ENCODE measurements around the gene CDC25A.

The CDC25A gene

GRCh38 chr3:48194446-48195071, 6.3 kb upstream of the CDC25A start:
- peak; percentile 42 to 85 for DNase-seq

- DNase-seq, result no peak
Measured at GRCh38 chr3:48190911-48191310, 2.7 kb upstream of the CDC25A start.

GRCh38 chr3:48189321-48189720, 1.1 kb upstream of the CDC25A start:
- DNase-seq, result no peak

GRCh38 chr3:48187579-48188265, 495 bp downstream of the CDC25A start:
- DNase-seq, result peak in 1 of 2 donors; percentile 9

- peak in 1 of 2 donors; percentile 5 for DNase-seq
Measured at GRCh38 chr3:48187301-48187578, 977 bp downstream of the CDC25A start.

GRCh38 chr3:48186631-48187300, 1.5 kb downstream of the CDC25A start:
- DNase-seq, result peak in 1 of 2 donors; percentile 5

GRCh38 chr3:48185129-48185528, 3.1 kb downstream of the CDC25A start:
- no peak for DNase-seq

- no peak for DNase-seq
Measured at GRCh38 chr3:48184299-48184698, 3.9 kb downstream of the CDC25A start.

- no peak for DNase-seq
Measured at GRCh38 chr3:48180531-48181253, 7.5 kb downstream of the CDC25A start.

GRCh38 chr3:48180021-48180420, 8.2 kb downstream of the CDC25A start:
- no peak for DNase-seq

- no peak for DNase-seq
Measured at GRCh38 chr3:48178072-48178471, 10.1 kb downstream of the CDC25A start.

- DNase-seq, result peak; percentile 36 to 69
Measured at GRCh38 chr3:48157950-48158376, 30.3 kb downstream of the CDC25A start.

GRCh38 chr3:48157202-48157840, 30.9 kb downstream of the CDC25A start:
- no peak for DNase-seq

GRCh38 chr3:48156163-48156562, 32.1 kb downstream of the CDC25A start:
- no peak for DNase-seq

- no peak for DNase-seq
Measured at GRCh38 chr3:48155122-48155521, 33.1 kb downstream of the CDC25A start.

- DNase-seq, result no peak
Measured at GRCh38 chr3:48151807-48152427, 36.3 kb downstream of the CDC25A start.

GRCh38 chr3:48151058-48151806, 37.0 kb downstream of the CDC25A start:
- peak; percentile 31 to 32 for DNase-seq

GRCh38 chr3:48143992-48144391, 44.2 kb downstream of the CDC25A start:
- peak in 1 of 2 donors; percentile 71 for DNase-seq

- DNase-seq, result no peak
Measured at GRCh38 chr3:48143567-48143966, 44.6 kb downstream of the CDC25A start.

- DNase-seq, result no peak
Measured at GRCh38 chr3:48142316-48142870, 45.8 kb downstream of the CDC25A start.

- no peak for DNase-seq
Measured at GRCh38 chr3:48141604-48142137, 46.5 kb downstream of the CDC25A start.

All from inflammatory macrophage treated with lipopolysaccharide for 1 hour (primary cell).